Rectal smooth muscle tissue (tissue), 1 donor: ENCODE measurements around the gene TIAM1.

ENCODE experiments used
- H3K27ac ChIP-seq: one replicate; pipeline ENCODE4 v1.7.0; 2013; ENCODE audit warnings: low read depth, low read length, inconsistent platforms
- H3K27me3 ChIP-seq: one replicate; pipeline ENCODE4 v1.7.0; 2013; ENCODE audit warnings: low read length; ENCODE audit not compliant: control insufficient read depth, insufficient read depth
- H3K36me3 ChIP-seq: one replicate; pipeline ENCODE4 v1.7.0; 2013; ENCODE audit warnings: low read length; ENCODE audit not compliant: control insufficient read depth, insufficient read depth
- H3K4me1 ChIP-seq: one replicate; pipeline ENCODE4 v1.7.0; 2013; ENCODE audit warnings: low read length; ENCODE audit not compliant: control insufficient read depth, insufficient read depth
- H3K4me3 ChIP-seq: one replicate; pipeline ENCODE4 v1.7.0; 2013; ENCODE audit warnings: low read length
- H3K9ac ChIP-seq: one replicate; pipeline ENCODE4 v1.7.0; 2013; ENCODE audit warnings: low read length

The TIAM1 gene

DNA sequence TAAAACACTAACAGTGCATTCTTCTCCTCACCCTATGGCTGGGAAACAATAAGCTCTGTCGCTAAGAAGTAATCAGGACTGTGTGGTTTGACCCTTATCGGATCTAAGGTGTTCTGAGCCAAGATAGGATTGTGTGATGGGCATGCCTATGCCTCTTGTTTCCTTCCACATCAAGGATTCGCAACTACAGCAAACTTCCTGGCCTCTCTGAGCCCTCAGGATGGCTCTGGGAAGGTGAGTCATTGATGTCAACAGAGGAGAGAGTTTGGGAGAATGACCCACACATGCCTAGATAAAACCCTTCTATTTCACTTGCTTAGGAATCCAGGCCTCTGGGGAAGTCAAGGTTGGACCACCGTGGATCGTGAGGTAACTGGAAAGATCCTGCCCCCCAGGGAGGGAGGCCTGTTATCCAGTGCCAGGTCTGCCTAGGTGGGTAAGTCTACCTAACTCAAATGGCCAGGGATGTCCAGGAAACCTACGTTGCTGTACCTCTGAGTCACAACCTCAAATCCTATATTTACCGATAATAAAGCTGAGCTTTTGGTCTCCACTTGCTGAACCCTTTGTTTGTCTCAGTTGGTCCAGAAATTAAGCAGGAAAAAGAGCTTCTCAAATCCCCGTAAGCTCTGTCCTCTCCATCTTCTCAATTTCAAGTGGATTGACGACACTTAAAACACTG lies 27.4 kb downstream of the TIAM1 start:
- Histone ChIP-seq H3K27me3 (no peaks in the 10 kb centered on the region), H3K9ac (no peak overlapping the region), H3K36me3 (no peaks in the 10 kb centered on the region), H3K4me3 (no peak overlapping the region), H3K4me1 (no peaks in the 10 kb centered on the region), H3K27ac (no peak overlapping the region)

DNA sequence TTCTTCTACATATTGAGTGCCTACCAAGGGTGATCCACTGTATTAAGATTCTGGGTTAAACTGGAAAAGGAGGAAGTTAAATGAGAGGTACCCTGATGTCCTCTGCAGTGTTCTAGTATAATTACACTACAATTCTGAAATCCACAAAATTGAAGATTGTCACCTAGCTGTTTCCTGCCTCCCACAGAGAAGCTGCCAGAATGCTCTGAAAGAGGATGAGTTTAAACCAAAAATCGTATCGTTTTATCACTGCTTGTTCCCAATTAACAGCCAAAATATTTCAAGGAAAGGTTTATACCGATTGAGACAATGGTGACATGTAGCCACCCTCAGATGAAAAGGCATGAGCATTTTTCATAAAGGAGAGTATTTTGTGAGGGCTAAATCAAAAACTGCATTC lies 28.0 kb downstream of the TIAM1 start:
- Histone ChIP-seq H3K27me3 (no peaks in the 10 kb centered on the region), H3K27ac (no peak overlapping the region), H3K4me1 (no peaks in the 10 kb centered on the region), H3K9ac (no peak overlapping the region), H3K36me3 (no peaks in the 10 kb centered on the region), H3K4me3 (no peak overlapping the region)

DNA sequence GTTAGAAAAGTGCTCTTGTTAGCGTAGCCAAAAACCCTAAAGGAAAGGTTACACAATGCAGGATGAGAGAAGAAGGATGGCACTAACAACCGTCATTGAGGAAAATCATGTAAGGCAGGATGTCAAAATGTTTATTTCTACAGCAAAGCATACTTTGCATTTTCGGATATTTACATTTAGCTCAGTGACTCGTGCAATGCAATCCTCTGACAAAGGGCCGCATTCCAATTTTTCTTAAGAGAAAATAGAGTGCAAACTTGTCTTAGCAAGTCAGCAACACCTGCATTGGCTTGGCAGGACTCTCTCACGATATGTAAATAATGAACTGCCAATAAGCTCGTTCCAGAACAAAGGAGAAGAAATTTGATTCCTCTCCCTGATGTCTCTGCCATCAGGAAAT lies 33.3 kb downstream of the TIAM1 start:
- no peak overlapping the region for H3K27ac ChIP-seq
- no peaks in the 10 kb centered on the region for H3K27me3 ChIP-seq
- no peak overlapping the region for H3K4me3 ChIP-seq
- no peak overlapping the region for H3K9ac ChIP-seq
- H3K36me3 ChIP-seq = no peaks in the 10 kb centered on the region
- H3K4me1 ChIP-seq = no peaks in the 10 kb centered on the region

DNA sequence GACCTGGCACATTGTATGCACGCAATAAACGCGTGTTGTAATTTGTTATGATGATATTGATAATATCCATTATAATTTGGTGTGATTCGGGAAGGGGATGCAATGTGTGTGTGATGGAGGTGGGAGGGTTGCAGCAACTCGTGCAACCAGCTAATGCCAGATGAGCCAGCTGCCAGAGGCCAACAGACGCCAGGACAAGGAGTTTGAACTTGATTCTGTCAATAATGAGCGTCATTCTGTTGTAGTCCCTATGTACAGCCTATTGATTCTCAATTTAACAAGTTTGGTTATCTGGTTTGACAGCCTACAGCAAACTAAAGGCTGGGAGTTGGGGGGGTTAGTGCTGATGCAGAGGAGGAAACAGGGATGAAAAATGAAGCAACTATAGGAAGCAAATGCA lies 35.5 kb downstream of the TIAM1 start:
- H3K27me3 ChIP-seq = no peaks in the 10 kb centered on the region

GRCh38 chr21:31305888-31306287 lies 38.2 kb downstream of the TIAM1 start:
- H3K27ac ChIP-seq = no peak overlapping the region
- no peak overlapping the region for H3K4me3 ChIP-seq
- no peaks in the 10 kb centered on the region for H3K4me1 ChIP-seq
- no peaks in the 10 kb centered on the region for H3K27me3 ChIP-seq
- H3K9ac ChIP-seq = no peak overlapping the region
- H3K36me3 ChIP-seq = no peaks in the 10 kb centered on the region

More for the DNA sequence above, 35.5 kb downstream of the TIAM1 start:
- H3K36me3 ChIP-seq = no peaks in the 10 kb centered on the region
- H3K9ac ChIP-seq = no peak overlapping the region
- no peak overlapping the region for H3K27ac ChIP-seq
- H3K4me3 ChIP-seq = no peak overlapping the region
- H3K4me1 ChIP-seq = no peaks in the 10 kb centered on the region

- Histone ChIP-seq H3K4me3 (no peak overlapping the region), H3K9ac (no peak overlapping the region), H3K27me3 (no peaks in the 10 kb centered on the region), H3K4me1 (no peaks in the 10 kb centered on the region), H3K36me3 (no peaks in the 10 kb centered on the region), H3K27ac (no peak overlapping the region)
Observed at GRCh38 chr21:31299291-31300147, 44.5 kb downstream of the TIAM1 start.

GRCh38 chr21:31298618-31299269 lies 45.3 kb downstream of the TIAM1 start:
- H3K27ac ChIP-seq = no peak overlapping the region
- H3K27me3 ChIP-seq = no peaks in the 10 kb centered on the region
- H3K4me1 ChIP-seq = no peaks in the 10 kb centered on the region
- no peak overlapping the region for H3K9ac ChIP-seq
- no peaks in the 10 kb centered on the region for H3K36me3 ChIP-seq
- no peak overlapping the region for H3K4me3 ChIP-seq

DNA sequence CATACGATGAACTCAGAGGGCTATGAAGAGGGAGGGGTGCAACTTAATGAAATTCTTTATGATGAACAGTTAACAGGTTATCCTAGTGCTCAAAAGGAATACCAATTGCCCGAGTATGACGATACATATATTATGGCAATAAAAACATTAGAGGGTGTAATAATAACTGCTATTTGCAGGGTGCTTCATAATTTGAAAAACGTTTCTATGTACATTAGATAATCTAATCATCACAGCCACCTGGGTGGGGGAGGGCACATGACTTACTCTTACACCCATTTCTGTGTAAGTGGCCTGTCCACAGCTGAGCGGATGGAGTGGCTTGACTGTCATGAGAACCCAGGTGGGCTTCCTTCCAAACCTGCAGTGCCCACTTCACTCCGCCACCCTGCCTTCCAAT lies 46.3 kb downstream of the TIAM1 start:
- Histone ChIP-seq H3K9ac (no peak overlapping the region), H3K4me3 (no peak overlapping the region), H3K27me3 (no peaks in the 10 kb centered on the region), H3K27ac (no peak overlapping the region), H3K36me3 (no peaks in the 10 kb centered on the region), H3K4me1 (no peaks in the 10 kb centered on the region)

DNA sequence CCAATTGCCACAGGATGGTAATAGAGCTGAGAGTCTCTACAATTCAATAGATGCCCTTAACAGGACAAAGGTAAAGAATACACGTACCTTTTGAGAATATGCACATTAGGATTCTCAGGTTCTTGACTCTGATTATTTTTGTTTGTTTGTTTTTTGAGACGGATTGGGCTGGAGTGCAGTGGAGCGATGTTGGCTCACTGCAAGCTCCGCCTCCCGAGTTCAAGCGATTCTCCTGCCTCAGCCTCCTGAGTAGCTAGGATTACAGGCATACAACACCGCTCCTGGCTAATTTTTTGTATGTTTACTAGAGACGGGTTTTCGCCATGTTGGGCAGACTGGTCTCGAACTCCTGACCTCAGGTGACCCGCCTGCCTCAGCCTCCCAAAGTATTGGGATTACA lies 48.4 kb downstream of the TIAM1 start:
- Histone ChIP-seq H3K27ac (no peak overlapping the region), H3K36me3 (no peaks in the 10 kb centered on the region), H3K27me3 (no peaks in the 10 kb centered on the region), H3K4me3 (no peak overlapping the region), H3K4me1 (no peaks in the 10 kb centered on the region), H3K9ac (no peak overlapping the region)

DNA sequence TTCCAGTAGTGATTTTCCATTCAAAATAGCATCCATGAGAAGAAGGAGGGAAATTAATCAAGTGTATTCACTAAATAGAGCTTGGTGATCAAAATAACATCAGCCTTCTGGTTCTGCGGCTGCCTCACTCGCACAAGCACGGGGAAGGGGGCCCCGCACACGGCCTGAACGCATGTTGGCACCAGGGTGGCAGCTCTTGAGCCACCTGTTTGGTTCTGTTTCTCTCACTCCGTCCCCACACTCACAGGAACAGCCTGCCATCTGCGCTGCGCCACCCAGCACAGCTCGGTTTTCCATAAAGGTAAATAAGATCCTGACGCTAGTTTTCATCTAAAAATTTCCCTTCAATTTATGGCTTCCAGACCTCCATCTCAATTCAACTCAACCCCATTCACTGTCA lies 49.4 kb downstream of the TIAM1 start:
- Histone ChIP-seq H3K4me3 (no peak overlapping the region), H3K4me1 (no peaks in the 10 kb centered on the region), H3K9ac (no peak overlapping the region), H3K27ac (no peak overlapping the region), H3K36me3 (no peaks in the 10 kb centered on the region), H3K27me3 (no peaks in the 10 kb centered on the region)

DNA sequence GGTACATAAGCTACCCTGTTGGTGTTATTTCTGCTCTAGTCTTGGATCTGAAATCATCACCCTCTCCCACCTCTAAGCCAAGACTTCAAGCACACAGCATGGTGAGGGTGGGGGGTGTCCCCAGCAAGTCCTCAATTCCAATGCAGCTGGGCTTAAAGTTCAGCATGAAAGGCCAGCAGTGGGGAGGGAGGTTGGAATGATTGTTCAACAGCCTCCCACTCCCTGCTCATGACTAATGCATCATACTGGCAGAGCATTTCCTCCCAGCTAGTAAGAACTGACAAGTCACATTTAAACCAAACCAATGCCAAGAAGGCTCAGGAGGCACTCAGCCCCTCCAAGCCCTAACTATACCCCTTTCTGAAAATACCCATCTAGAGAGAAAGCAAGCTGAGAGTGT lies 50.1 kb downstream of the TIAM1 start:
- Histone ChIP-seq H3K4me3 (no peak overlapping the region), H3K36me3 (no peaks in the 10 kb centered on the region), H3K27ac (no peak overlapping the region), H3K4me1 (no peaks in the 10 kb centered on the region), H3K9ac (no peak overlapping the region), H3K27me3 (no peaks in the 10 kb centered on the region)

- Histone ChIP-seq H3K9ac (no peak overlapping the region), H3K4me1 (no peaks in the 10 kb centered on the region), H3K27ac (no peak overlapping the region), H3K4me3 (no peak overlapping the region), H3K27me3 (no peaks in the 10 kb centered on the region), H3K36me3 (no peaks in the 10 kb centered on the region)
Observed at GRCh38 chr21:31290765-31291164, 53.3 kb downstream of the TIAM1 start.
